HepG2 (cell line): ENCODE data around the gene LGALS1. TPM values are rescaled to one million over a fixed set of nuclear protein-coding genes. Genes with fewer than 3 reads are reported as not detected.

Experiments used
- ATAC-seq: fragments of 200-7000 bp; cut with Tn5 transposase; 3 replicates; pipeline ENCODE4 v1.9.1; 2020; ENCODE audit warnings: mild to moderate bottlenecking, moderate library complexity
- BruUV-seq: library from RNA; stranded (reverse); fragments of 400-500 nt; replicated peaks from 2 replicates; lab custom pipeline; 2021; lab: Mats Ljungman, UMichigan
- CTCF ChIA-PET: fragments of 300-600 bp; formaldehyde crosslinking; extraction: SDS; loops from one replicate; lab custom pipeline; 2021; ENCODE audit warnings: low total read pairs, inconsistent platforms, low intra/inter-chr PET ratio; lab: Yijun Ruan, JAX
- POLR2A ChIA-PET: fragments of 350-600 bp; sonication (Branson Sonifier 250); formaldehyde crosslinking; loops from one replicate; lab custom pipeline; 2020; ENCODE audit warnings: antibody characterized with exemption, inconsistent platforms; lab: Yijun Ruan, JAX
- DNase-seq: peaks from one replicate; pipeline ENCODE4 v3.0.0-alpha.2; 2015; ENCODE audit warnings: low spot score
- FAIRE-seq: peaks from 3 replicates; lab custom pipeline; 2011; peaks lifted over from hg19 to GRCh38; lab: Jason Lieb, UNC
- H2AFZ ChIP-seq: one replicate; pipeline ENCODE4 v1.6.1; 2011; ENCODE audit warnings: low read length, inconsistent platforms
- H3K27ac ChIP-seq: fragments of 300-600 bp; 3 replicates; pipeline ENCODE4 v1.8.0; 2011; ENCODE audit warnings: mixed run types, mild to moderate bottlenecking, mixed read lengths, low read length, inconsistent platforms; ENCODE audit not compliant: insufficient read depth; ENCODE audit errors: extremely low read length
- H3K27me3 ChIP-seq, 2 experiments: fragments of 200-600 bp in 1 of 2; 2 replicates in 1 of 2; 3 replicates in 1 of 2; pipeline versions ENCODE4 v1.6.0 to v1.8.0; 2011; ENCODE audit warnings: low read length in 2 of 2, mild to moderate bottlenecking in 2 of 2, moderate library complexity in 2 of 2, inconsistent platforms in 1 of 2; ENCODE audit not compliant: insufficient read depth in 2 of 2, control insufficient read depth in 1 of 2
- H3K36me3 ChIP-seq, 2 experiments: fragments of 200-600 bp in 1 of 2; replicated peaks in 1 of 2; 2 replicates in 1 of 2; 3 replicates in 1 of 2; pipeline versions ENCODE4 v1.5.1 to v1.8.0; 2011; ENCODE audit warnings: low read length in 2 of 2, inconsistent platforms in 1 of 2; ENCODE audit not compliant: insufficient read depth in 2 of 2, control insufficient read depth in 1 of 2
- H3K4me1 ChIP-seq: 2 replicates; pipeline ENCODE4 v1.5.1; 2012; ENCODE audit warnings: low read length, inconsistent platforms; ENCODE audit not compliant: insufficient read depth
- H3K4me2 ChIP-seq: 2 replicates; pipeline ENCODE4 v1.6.0; 2011; ENCODE audit warnings: low read depth, low read length, inconsistent platforms
- H3K4me3 ChIP-seq, 3 experiments: fragments of 200-600 bp in 1 of 3; sonication (generic), shearing (Covaris generic) in 1 of 3; replicated peaks in 1 of 3; 2 replicates each; pipeline ENCODE4 v1.5.1; 2011 to 2016; ENCODE audit warnings: low read length in 3 of 3, inconsistent platforms in 2 of 3, low read depth in 2 of 3, mild to moderate bottlenecking in 2 of 3, control low read depth in 1 of 3, mixed read lengths in 1 of 3; ENCODE audit not compliant: insufficient read depth in 1 of 3
- H3K79me2 ChIP-seq: one replicate; pipeline ENCODE4 v1.6.1; 2011; ENCODE audit warnings: low read length, inconsistent platforms; ENCODE audit not compliant: insufficient read depth
- H3K9ac ChIP-seq: 2 replicates; pipeline ENCODE4 v1.6.0; 2011; ENCODE audit warnings: mild to moderate bottlenecking, low read depth, low read length, inconsistent platforms; ENCODE audit not compliant: insufficient read depth
- H3K9me3 ChIP-seq: 2 replicates; pipeline ENCODE4 v1.5.1; 2012; ENCODE audit warnings: mild to moderate bottlenecking, low read length
- H4K20me1 ChIP-seq: 2 replicates; pipeline ENCODE4 v1.6.0; 2011; ENCODE audit warnings: inconsistent platforms, mild to moderate bottlenecking, low read length, moderate library complexity; ENCODE audit not compliant: insufficient read depth
- CEBPG ChIP-seq: IDR thresholded peaks from 2 replicates; pipeline ENCODE4 v1.6.1; 2016
- CTCF ChIP-seq: sonication (generic); formaldehyde crosslinking; IDR thresholded peaks from 2 replicates; pipeline ENCODE4 v1.5.0; 2020; ENCODE audit warnings: mild to moderate bottlenecking, missing genetic modification reagents, moderate library complexity
- ISL2 ChIP-seq: sonication (generic); formaldehyde crosslinking; IDR thresholded peaks from 2 replicates; pipeline ENCODE4 v1.5.0; 2020; ENCODE audit warnings: missing genetic modification reagents
- MLXIP ChIP-seq: sonication (generic); formaldehyde crosslinking; IDR thresholded peaks from 2 replicates; pipeline ENCODE4 v1.9.0; 2021; ENCODE audit warnings: missing genetic modification reagents, borderline replicate concordance
- SETDB1 ChIP-seq: sonication (generic); formaldehyde crosslinking; IDR thresholded peaks from 2 replicates; pipeline ENCODE4 v1.5.1; 2020; ENCODE audit warnings: missing genetic modification reagents, mild to moderate bottlenecking, borderline replicate concordance
- STAT5B ChIP-seq: sonication (generic); formaldehyde crosslinking; IDR thresholded peaks from 2 replicates; pipeline ENCODE4 v1.4.0; 2020; ENCODE audit warnings: missing genetic modification reagents
- TFAP4 ChIP-seq: sonication (generic); IDR thresholded peaks from 2 replicates; pipeline ENCODE4 v1.6.1; 2016; ENCODE audit warnings: low read depth, borderline replicate concordance
- UBTF ChIP-seq: sonication (generic); formaldehyde crosslinking; IDR thresholded peaks from 2 replicates; pipeline ENCODE4 v1.4.0; 2020; ENCODE audit warnings: mild to moderate bottlenecking, missing genetic modification reagents
- ZFP82 ChIP-seq: sonication (generic); formaldehyde crosslinking; IDR thresholded peaks from 2 replicates; pipeline ENCODE4 v1.5.1; 2020; ENCODE audit warnings: mild to moderate bottlenecking, missing genetic modification reagents, borderline replicate concordance
- ZNF44 ChIP-seq: sonication (generic); formaldehyde crosslinking; IDR thresholded peaks from 2 replicates; pipeline ENCODE4 v1.5.1; 2020; ENCODE audit warnings: mild to moderate bottlenecking, missing genetic modification reagents
- ZNF451 ChIP-seq: sonication (generic); formaldehyde crosslinking; IDR thresholded peaks from 2 replicates; pipeline ENCODE4 v1.5.0; 2020; ENCODE audit warnings: mild to moderate bottlenecking, missing genetic modification reagents
- ZNF605 ChIP-seq: sonication (generic); formaldehyde crosslinking; IDR thresholded peaks from 2 replicates; pipeline ENCODE4 v1.8.0; 2022; ENCODE audit warnings: mild to moderate bottlenecking, missing genetic modification reagents
- ZNF639 ChIP-seq: conservative IDR thresholded peaks from 2 replicates; pipeline ENCODE4 v1.6.1; 2018; ENCODE audit warnings: missing genetic modification reagents
- WGBS: methylation state at CpG from one replicate; pipeline ENCODE4 v1.1.6; 2017; ENCODE audit warnings: low lambda C conversion rate; 5-methylcytosine and 5-hydroxymethylcytosine counted together
- in situ Hi-C: cut with HindIII; loops from 2 replicates; pipeline ENCODE4 v1.10.0; 2017; ENCODE audit warnings: low pct_unique_long_range_greater_than_20kb; ENCODE audit not compliant: extremely low pct_ligation_motif_present
- intact Hi-C: fragments of 100-400 bp; cut with micrococcal nuclease; formaldehyde crosslinking; loops from one replicate; pipeline ENCODE4 v1.10.0; 2022; ENCODE audit not compliant: unreplicated experiment
- polyA plus RNA-seq, 8 experiments: library from polyadenylated mRNA; depleted of rRNA in 3 of 8; stranded (reverse) in 7 of 8; unstranded in 1 of 8; fragments of >200 nt; fragmentation: Illumina TruSeq in 4 of 8; extraction: Trizol in 4 of 8; gene quantifications; 2 replicates each; pipeline versions ENCODE4 v1.2.1 to v1.2.3, GENCODE V29; 2011 to 2016; ENCODE audit warnings: low read depth in 4 of 8, missing spikeins in 1 of 8, mixed read lengths in 1 of 8; ENCODE audit not compliant: insufficient read depth in 1 of 8
- total RNA-seq, 5 experiments: library from RNA; depleted of rRNA; stranded (reverse); fragments of >200 nt; fragmentation: Illumina TruSeq; extraction: Trizol; gene quantifications; 2 replicates each; pipeline ENCODE4 v1.2.3, GENCODE V29; 2016; ENCODE audit warnings: low read depth in 1 of 5

Gene LGALS1
- total and polyA plus RNA-seq, 2 of the 13 experiments (the other 11 are each of a cell fraction or from before 2014, with no cell fraction given): 103 to 858 TPM

- Histone ChIP-seq H3K36me3 (peaks cover 10 to 20% of the 10 kb centered on the region in 2 experiments; a peak in 4 of 5 replicates), H3K4me2 (peak overlapping the region; percentile 90), H3K27ac (peak overlapping the region; percentile 52), H3K9me3 (no peaks in the 10 kb centered on the region), H3K79me2 (peaks cover 10% of the 10 kb centered on the region), H2AFZ (no peak overlapping the region), H3K4me3 (peak overlapping the region; percentile 72 to 86 (median 76)), H4K20me1 (0 out of 2 replicates have a peak, but pooled peaks cover 4% of the 10 kb centered on the region), H3K9ac (peak overlapping the region; percentile 66; the same call in 1 of the 2 replicates), H3K27me3 (no peaks in the 10 kb centered on the region), H3K4me1 (peaks cover 65% of the 10 kb centered on the region)
- intact Hi-C loops (no loop called here), in situ Hi-C loops (no loop called here)
- ATAC-seq (peak; percentile 9), DNase-seq (no peak), FAIRE-seq (no peak)
- CTCF ChIA-PET: no interaction called here
- WGBS: 76% methylated on average over 8 of the region's 24 CpGs
- POLR2A ChIA-PET: interaction anchor here (0.6 to 15.8 kb wide), 6 partner anchors 7 to 95 kb away, joined by 3 to 242 read pairs (median 3); partner anchors contain the start of gene PDXP
- BruUV-seq: no TSS peak
- TF ChIP-seq ZNF451 (CRISPR knock-in tag) (0 out of 2 replicates have a peak, but pooled peaks have one; percentile 29), ZNF639 (CRISPR knock-in tag) (no peak), STAT5B (CRISPR knock-in tag) (no peak), MLXIP (CRISPR knock-in tag) (no peak), CEBPG (peak; percentile 71), UBTF (peak; percentile 27; the same call in 1 of the 2 replicates), ISL2 (CRISPR knock-in tag) (no peak), ZNF605 (peak; percentile 33; the same call in 1 of the 2 replicates), ZNF44 (CRISPR knock-in tag) (no peak), CTCF (CRISPR knock-in tag) (peak; percentile 62), SETDB1 (CRISPR knock-in tag) (no peak), ZFP82 (CRISPR knock-in tag) (no peak), TFAP4 (peak; percentile 30; the same call in 1 of the 2 replicates)
These were observed 34.6 kb upstream of the LGALS1 start for GRCh38 chr22:37640591-37641560.
